Activated CD4-positive, alpha-beta T cell treated with anti-CD3 and anti-CD28 coated beads, Interleukin-2, amount 10 ng/mL, durations not matched to agents 7 days and 5 days (primary cell): Measurements from ENCODE around the gene HIF3A. TPM values are rescaled to one million over a fixed set of nuclear protein-coding genes. Genes with fewer than 3 reads are reported as not detected.

ENCODE experiments used
- CTCF ChIA-PET: fragments of 350-600 bp; sonication (Branson Sonifier 250); formaldehyde crosslinking; loops from one replicate; lab custom pipeline; 2021; ENCODE audit warnings: antibody characterized with exemption; lab: Charles Lee
- POLR2A ChIA-PET: fragments of 350-600 bp; sonication (Branson Sonifier 250); formaldehyde crosslinking; loops from one replicate; lab custom pipeline; 2021; ENCODE audit warnings: antibody characterized with exemption; lab: Charles Lee
- DNase-seq: peaks from one replicate; pipeline ENCODE4 v3.0.0-alpha.2; 2020
- H3K27ac Mint-ChIP-seq: one replicate; pipeline ENCODE4 v1.8.0; 2021; ENCODE audit warnings: mild to moderate bottlenecking, moderate library complexity, mixed read lengths
- H3K27me3 Mint-ChIP-seq: one replicate; pipeline ENCODE4 v1.8.0; 2021; ENCODE audit warnings: mixed read lengths
- H3K36me3 Mint-ChIP-seq: one replicate; pipeline ENCODE4 v1.8.0; 2021; ENCODE audit warnings: low read depth, mixed read lengths
- H3K4me1 Mint-ChIP-seq: one replicate; pipeline ENCODE4 v1.8.0; 2021; ENCODE audit warnings: mixed read lengths
- H3K4me3 Mint-ChIP-seq: one replicate; pipeline ENCODE4 v1.8.0; 2021; ENCODE audit warnings: mild to moderate bottlenecking, moderate library complexity, mixed read lengths
- H3K9me3 Mint-ChIP-seq: one replicate; pipeline ENCODE4 v1.8.0; 2021; ENCODE audit warnings: mixed read lengths
- total RNA-seq, 2 experiments: library from RNA; stranded (reverse); gene quantifications; one replicate each; pipeline ENCODE4 v1.2.3, GENCODE V29; 2021

HIF3A gene
- total RNA-seq, 2 experiments from 2014 or later = not detected

- H3K4me3 Mint-ChIP-seq = no peak overlapping the region
- POLR2A ChIA-PET = no interaction called here
- CTCF ChIA-PET = interaction anchor here (0.9 to 1.6 kb wide), 3 partner anchors 9 to 10 kb away, joined by 3 to 7 read pairs (median 4); partner anchors contain the start of gene PPP5C
- H3K27ac Mint-ChIP-seq = no peak overlapping the region
- no peaks in the 10 kb centered on the region for H3K9me3 Mint-ChIP-seq
- no peak for DNase-seq
- no peaks in the 10 kb centered on the region for H3K27me3 Mint-ChIP-seq
- H3K4me1 Mint-ChIP-seq = peaks cover 31% of the 10 kb centered on the region
- peaks cover 47% of the 10 kb centered on the region for H3K36me3 Mint-ChIP-seq
Observed at GRCh38 chr19:46356149-46357055, 59.6 kb downstream of the HIF3A start.

GRCh38 chr19:46357846-46358583 is 61.2 kb downstream of the HIF3A start:
- CTCF ChIA-PET = interaction anchor here (1.0 to 1.4 kb wide), 2 partner anchors 11 to 38 kb away, joined by 3 to 4 read pairs; partner anchors contain the start of gene PPP5C
- H3K4me1 Mint-ChIP-seq = peaks cover 29% of the 10 kb centered on the region

GRCh38 chr19:46361915-46362314 is 65.1 kb downstream of the HIF3A start:
- POLR2A ChIA-PET = no interaction called here
- peaks cover 45% of the 10 kb centered on the region for H3K36me3 Mint-ChIP-seq
- H3K27ac Mint-ChIP-seq = peak overlapping the region; percentile 47
- peak overlapping the region; percentile 58 for H3K4me3 Mint-ChIP-seq
- H3K27me3 Mint-ChIP-seq = no peaks in the 10 kb centered on the region
- CTCF ChIA-PET = interaction anchor here (0.6 to 1.2 kb wide), 3 partner anchors 15 to 563 kb away, joined by 3 read pairs; partner anchors contain the start of gene PPP5C
- no peak for DNase-seq
- no peaks in the 10 kb centered on the region for H3K9me3 Mint-ChIP-seq
- peaks cover 47% of the 10 kb centered on the region for H3K4me1 Mint-ChIP-seq

More at GRCh38 chr19:46357846-46358583, 61.2 kb downstream of the HIF3A start:
- DNase-seq = no peak
- Mint-ChIP-seq H3K9me3 (no peaks in the 10 kb centered on the region), H3K4me3 (no peak overlapping the region), H3K27me3 (no peaks in the 10 kb centered on the region), H3K27ac (no peak overlapping the region), H3K36me3 (peaks cover 43% of the 10 kb centered on the region)
- POLR2A ChIA-PET = no interaction called here

- no peak overlapping the region for H3K4me3 Mint-ChIP-seq
- no peak overlapping the region for H3K27ac Mint-ChIP-seq
- CTCF ChIA-PET = interaction anchor here (1.1 to 1.2 kb wide), 3 partner anchors 8 to 17 kb away, joined by 3 to 5 read pairs (median 3); partner anchors contain the start of gene PPP5C
- H3K36me3 Mint-ChIP-seq = peaks cover 35% of the 10 kb centered on the region
- no peaks in the 10 kb centered on the region for H3K9me3 Mint-ChIP-seq
- POLR2A ChIA-PET = interaction anchor here (0.6 kb wide), 1 partner anchor 594 kb away, joined by 3 read pairs; no protein-coding TSS in a partner anchor
- no peaks in the 10 kb centered on the region for H3K27me3 Mint-ChIP-seq
- peaks cover 42% of the 10 kb centered on the region for H3K4me1 Mint-ChIP-seq
- no peak for DNase-seq
Observed at GRCh38 chr19:46364359-46364758, 67.5 kb downstream of the HIF3A start.

GRCh38 chr19:46365561-46365960 is 68.7 kb downstream of the HIF3A start:
- H3K4me1 Mint-ChIP-seq = peaks cover 40% of the 10 kb centered on the region
- DNase-seq = no peak
- H3K27me3 Mint-ChIP-seq = no peaks in the 10 kb centered on the region
- H3K4me3 Mint-ChIP-seq = no peak overlapping the region
- ChIA-PET CTCF (interaction anchor here (1.2 kb wide), 1 partner anchor 9 kb away, joined by 3 read pairs; no protein-coding TSS in a partner anchor), POLR2A (no interaction called here)
- peaks cover 33% of the 10 kb centered on the region for H3K36me3 Mint-ChIP-seq
- H3K9me3 Mint-ChIP-seq = no peaks in the 10 kb centered on the region
- no peak overlapping the region for H3K27ac Mint-ChIP-seq

GRCh38 chr19:46366620-46367292 is 69.9 kb downstream of the HIF3A start:
- peaks cover 40% of the 10 kb centered on the region for H3K4me1 Mint-ChIP-seq
- no peak for DNase-seq
- H3K9me3 Mint-ChIP-seq = no peaks in the 10 kb centered on the region
- peak overlapping the region; percentile 41 for H3K27ac Mint-ChIP-seq
- ChIA-PET CTCF (no interaction called here), POLR2A (no interaction called here)
- peaks cover 32% of the 10 kb centered on the region for H3K36me3 Mint-ChIP-seq
- H3K27me3 Mint-ChIP-seq = no peaks in the 10 kb centered on the region
- H3K4me3 Mint-ChIP-seq = no peak overlapping the region

GRCh38 chr19:46367426-46367825 is 70.6 kb downstream of the HIF3A start:
- Mint-ChIP-seq H3K4me1 (peaks cover 41% of the 10 kb centered on the region), H3K27ac (no peak overlapping the region), H3K9me3 (no peaks in the 10 kb centered on the region), H3K27me3 (no peaks in the 10 kb centered on the region), H3K4me3 (no peak overlapping the region), H3K36me3 (peaks cover 30% of the 10 kb centered on the region)
- POLR2A ChIA-PET = no interaction called here
- no peak for DNase-seq
- CTCF ChIA-PET = no interaction called here

GRCh38 chr19:46368116-46368515 is 71.3 kb downstream of the HIF3A start:
- H3K27ac Mint-ChIP-seq = no peak overlapping the region

GRCh38 chr19:46369817-46370216 is 73.0 kb downstream of the HIF3A start:
- Mint-ChIP-seq H3K27ac (no peak overlapping the region), H3K4me3 (no peak overlapping the region), H3K36me3 (peaks cover 20% of the 10 kb centered on the region), H3K4me1 (peaks cover 36% of the 10 kb centered on the region), H3K27me3 (no peaks in the 10 kb centered on the region), H3K9me3 (no peaks in the 10 kb centered on the region)
- ChIA-PET POLR2A (no interaction called here), CTCF (interaction anchor here (1.2 to 1.8 kb wide), 3 partner anchors 15 to 26 kb away, joined by 3 to 5 read pairs (median 4); partner anchors contain the start of gene PPP5C)
- no peak for DNase-seq

More at GRCh38 chr19:46368116-46368515, 71.3 kb downstream of the HIF3A start:
- Mint-ChIP-seq H3K27me3 (no peaks in the 10 kb centered on the region), H3K9me3 (no peaks in the 10 kb centered on the region), H3K4me3 (no peak overlapping the region), H3K4me1 (peaks cover 41% of the 10 kb centered on the region), H3K36me3 (peaks cover 30% of the 10 kb centered on the region)
- no peak for DNase-seq
- CTCF ChIA-PET = interaction anchor here (0.6 to 1.4 kb wide), 3 partner anchors 21 to 613 kb away, joined by 3 read pairs; partner anchors contain the start of gene PPP5C
- POLR2A ChIA-PET = interaction anchor here (0.6 kb wide), 1 partner anchor 76 kb away, joined by 5 read pairs; no protein-coding TSS in a partner anchor

- POLR2A ChIA-PET = no interaction called here
- H3K36me3 Mint-ChIP-seq = peaks cover 18% of the 10 kb centered on the region
- CTCF ChIA-PET = interaction anchor here (0.6 to 1.8 kb wide), 2 partner anchors 10 to 24 kb away, joined by 3 to 5 read pairs; partner anchors contain the start of gene PPP5C
- H3K9me3 Mint-ChIP-seq = no peaks in the 10 kb centered on the region
- peaks cover 27% of the 10 kb centered on the region for H3K4me1 Mint-ChIP-seq
- H3K27ac Mint-ChIP-seq = peak overlapping the region; percentile 52
- H3K4me3 Mint-ChIP-seq = no peak overlapping the region
- H3K27me3 Mint-ChIP-seq = no peaks in the 10 kb centered on the region
- peak; percentile 45 for DNase-seq
Observed at GRCh38 chr19:46371371-46371901, 74.6 kb downstream of the HIF3A start.

GRCh38 chr19:46372901-46373490 is 76.2 kb downstream of the HIF3A start:
- Mint-ChIP-seq H3K36me3 (peaks cover 25% of the 10 kb centered on the region), H3K27ac (no peak overlapping the region), H3K27me3 (no peaks in the 10 kb centered on the region), H3K4me3 (no peak overlapping the region), H3K9me3 (no peaks in the 10 kb centered on the region), H3K4me1 (peaks cover 20% of the 10 kb centered on the region)
- ChIA-PET CTCF (interaction anchor here (1.1 kb wide), 1 partner anchor 9 kb away, joined by 3 read pairs; no protein-coding TSS in a partner anchor), POLR2A (no interaction called here)
- DNase-seq = no peak
